Uterus (tissue), 4 donors: Measurements from ENCODE around the gene STX2. TPM values are rescaled to one million over a fixed set of nuclear protein-coding genes. Genes with fewer than 3 reads are reported as not detected.

Source experiments
- DNase-seq, 2 donors: peaks; one replicate each; pipeline ENCODE4 v3.0.0-alpha.2; 2019 to 2020
- H3K27ac ChIP-seq, 2 donors: fragments of 200-600 bp; sonication (generic); 1 replicate in 1 of 2; 2 replicates in 1 of 2; pipeline ENCODE4 v1.5.1; 2016 to 2018
- H3K27me3 ChIP-seq, 2 donors: fragments of 200-600 bp; sonication (generic); one replicate each; pipeline ENCODE4 v1.5.1; 2018 to 2019; ENCODE audit warnings: control low read depth in 1 of 2
- H3K36me3 ChIP-seq, 2 donors: fragments of 200-600 bp; sonication (generic); one replicate each; pipeline ENCODE4 v1.5.1; 2019; ENCODE audit warnings: control low read depth in 1 of 2
- H3K4me1 ChIP-seq, 2 donors: fragments of 200-600 bp; sonication (generic); one replicate each; pipeline ENCODE4 v1.5.1; 2018 to 2019; ENCODE audit warnings: control low read depth in 1 of 2
- H3K4me3 ChIP-seq, 2 donors: fragments of 200-600 bp; sonication (generic); 1 replicate in 1 of 2; 2 replicates in 1 of 2; pipeline ENCODE4 v1.5.1; 2018 to 2019; ENCODE audit warnings: mild to moderate bottlenecking in 1 of 2
- H3K9me3 ChIP-seq, 2 donors: fragments of 200-600 bp; sonication (generic); one replicate each; pipeline ENCODE4 v1.5.1; 2019; ENCODE audit warnings: control low read depth in 1 of 2
- CTCF ChIP-seq, 4 experiments: fragments of 200-600 bp in 2 of 4; fragments of 450-650 bp in 2 of 4; sonication (generic) in 2 of 4; IDR thresholded peaks; one replicate each; pipeline ENCODE4 v1.5.1; 2016 to 2019; ENCODE audit warnings: antibody characterized with exemption in 4 of 4, mild to moderate bottlenecking in 2 of 4, moderate library complexity in 1 of 4
- POLR2A ChIP-seq, 2 donors: fragments of 450-650 bp; IDR thresholded peaks; one replicate each; pipeline ENCODE4 v1.6.1; 2016; ENCODE audit warnings: antibody characterized with exemption in 2 of 2, mild to moderate bottlenecking in 1 of 2, moderate library complexity in 1 of 2
- intact Hi-C: fragments of 100-400 bp; cut with DNase I; formaldehyde crosslinking; loops from one replicate; pipeline ENCODE4 v1.15.1; 2023; ENCODE audit warnings: low total_unique reads
- total RNA-seq, 4 donors: library from RNA; depleted of rRNA in 3 of 4; stranded (reverse); fragments of >200 nt in 3 of 4; gene quantifications; one replicate each; pipeline versions ENCODE4 v1.1.0 to v1.2.4, GENCODE V29; 2014 to 2023
- donor health status: DM: yes; HTN: yes; CAD: no.

Gene STX2
- total RNA-seq, 4 donors from 2014 or later, result 33.5 to 44.6 (median 35.4) TPM

- H3K36me3 ChIP-seq, result no peaks in the 10 kb centered on the region
- no peak overlapping the region for H3K27ac ChIP-seq
- intact Hi-C loops, result no loop called here
- H3K27me3 ChIP-seq, result no peaks in the 10 kb centered on the region
- no peak overlapping the region for H3K4me3 ChIP-seq
- H3K4me1 ChIP-seq, result no peaks in the 10 kb centered on the region
- DNase-seq, result no peak
- H3K9me3 ChIP-seq, result no peaks in the 10 kb centered on the region
- TF ChIP-seq POLR2A (IDR thresholded peaks at IDR 0.05) (no peak), CTCF (IDR thresholded peaks at IDR 0.05) (no peak)
Measured at GRCh38 chr12:130764475-130765185, 74.4 kb downstream of the STX2 start.

GRCh38 chr12:130764073-130764472, 75.0 kb downstream of the STX2 start:
- TF ChIP-seq CTCF (IDR thresholded peaks at IDR 0.05) (no peak), POLR2A (IDR thresholded peaks at IDR 0.05) (no peak)

GRCh38 chr12:130762319-130762675, 76.8 kb downstream of the STX2 start:
- Histone ChIP-seq H3K4me1 (no peaks in the 10 kb centered on the region), H3K36me3 (no peaks in the 10 kb centered on the region), H3K4me3 (no peak overlapping the region), H3K27me3 (no peaks in the 10 kb centered on the region), H3K27ac (no peak overlapping the region), H3K9me3 (no peaks in the 10 kb centered on the region)
- intact Hi-C loops, result no loop called here
- no peak for TF ChIP-seq POLR2A (IDR thresholded peaks at IDR 0.05)
- no peak for DNase-seq

More at GRCh38 chr12:130764073-130764472, 75.0 kb downstream of the STX2 start:
- no peaks in the 10 kb centered on the region for H3K4me1 ChIP-seq
- no peaks in the 10 kb centered on the region for H3K36me3 ChIP-seq
- DNase-seq, result no peak
- no peaks in the 10 kb centered on the region for H3K27me3 ChIP-seq
- H3K4me3 ChIP-seq, result no peak overlapping the region
- no peaks in the 10 kb centered on the region for H3K9me3 ChIP-seq
- H3K27ac ChIP-seq, result no peak overlapping the region
- intact Hi-C loops, result no loop called here

- intact Hi-C loops, result no loop called here
- H3K36me3 ChIP-seq, result no peaks in the 10 kb centered on the region
- no peaks in the 10 kb centered on the region for H3K27me3 ChIP-seq
- TF ChIP-seq CTCF (IDR thresholded peaks at IDR 0.05) (peak in 3 of 4 experiments; percentile 5 to 46 (median 29)), POLR2A (IDR thresholded peaks at IDR 0.05) (no peak)
- H3K27ac ChIP-seq, result no peak overlapping the region
- no peak overlapping the region for H3K4me3 ChIP-seq
- no peaks in the 10 kb centered on the region for H3K9me3 ChIP-seq
- peak in 1 of 2 donors; percentile 32 for DNase-seq
- H3K4me1 ChIP-seq, result no peaks in the 10 kb centered on the region
Measured at GRCh38 chr12:130761537-130762318, 77.3 kb downstream of the STX2 start.

GRCh38 chr12:130754234-130754901, 84.7 kb downstream of the STX2 start:
- H3K4me3 ChIP-seq, result no peak overlapping the region
- no peaks in the 10 kb centered on the region for H3K4me1 ChIP-seq
- no peak for TF ChIP-seq POLR2A (IDR thresholded peaks at IDR 0.05)
- no peak for TF ChIP-seq CTCF (IDR thresholded peaks at IDR 0.05)
- no peaks in the 10 kb centered on the region for H3K9me3 ChIP-seq
- intact Hi-C loops, result no loop called here
- H3K27ac ChIP-seq, result no peak overlapping the region
- H3K27me3 ChIP-seq, result no peaks in the 10 kb centered on the region
- DNase-seq, result no peak
- H3K36me3 ChIP-seq, result no peaks in the 10 kb centered on the region
